Stimulated activated CD4-positive, alpha-beta T cell treated with anti-CD3 and anti-CD28 coated beads, Interleukin-12 subunit alpha, Interleukin-12 subunit beta, amount 100 ng/mL, for 48 hours (primary cell): ENCODE measurements around the gene SLC16A8.

Source experiments
- DNase-seq, 3 donors: peaks; one replicate each; pipeline ENCODE4 v3.0.0-alpha.2; 2020; ENCODE audit warnings: low read depth in 2 of 3, low spot score in 1 of 3

SLC16A8 gene

DNA sequence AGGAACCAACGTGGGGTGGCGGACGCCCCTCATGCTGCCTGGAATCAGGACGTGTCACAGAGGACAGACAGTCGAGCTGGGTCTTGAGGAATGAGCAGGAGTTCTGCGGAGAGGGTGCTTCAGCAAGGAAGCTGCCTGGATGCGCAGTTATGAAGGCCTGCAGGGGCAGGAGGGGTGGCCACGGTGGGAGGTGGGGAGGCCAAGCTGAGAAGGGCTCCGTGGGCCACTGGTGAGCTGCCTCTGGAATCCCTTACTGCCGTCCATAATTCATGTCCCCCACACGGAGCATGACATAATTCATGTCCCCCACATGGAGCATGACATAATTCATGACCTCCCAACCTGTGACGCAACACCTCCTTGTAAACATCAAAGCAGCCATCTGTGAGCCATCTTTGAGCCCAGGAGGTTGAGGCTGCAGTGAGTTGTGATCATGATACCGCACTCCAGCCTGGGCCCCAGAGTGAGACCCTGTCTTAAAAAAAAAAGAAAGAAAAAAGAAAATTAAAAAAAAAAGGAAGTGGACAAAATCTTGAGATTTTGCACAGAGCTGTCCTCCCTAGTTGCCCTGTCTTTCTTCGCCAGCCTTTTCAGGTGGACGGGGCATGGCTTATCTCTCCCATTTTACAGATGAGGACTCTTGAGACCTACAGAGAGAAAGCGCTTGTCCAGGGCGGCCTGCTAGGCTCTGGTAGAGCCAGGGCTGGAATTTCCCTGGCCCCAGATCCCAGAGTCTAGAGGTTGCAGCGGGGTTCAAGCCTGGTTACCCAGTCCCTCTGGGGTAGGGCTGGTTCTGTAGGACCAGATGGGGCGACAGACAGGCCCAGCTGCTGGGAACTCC is 51.1 kb downstream of the SLC16A8 start:
- DNase-seq: no peak

- DNase-seq: no peak
These were observed 52.5 kb downstream of the SLC16A8 start for GRCh38 chr22:38031491-38031890.

DNA sequence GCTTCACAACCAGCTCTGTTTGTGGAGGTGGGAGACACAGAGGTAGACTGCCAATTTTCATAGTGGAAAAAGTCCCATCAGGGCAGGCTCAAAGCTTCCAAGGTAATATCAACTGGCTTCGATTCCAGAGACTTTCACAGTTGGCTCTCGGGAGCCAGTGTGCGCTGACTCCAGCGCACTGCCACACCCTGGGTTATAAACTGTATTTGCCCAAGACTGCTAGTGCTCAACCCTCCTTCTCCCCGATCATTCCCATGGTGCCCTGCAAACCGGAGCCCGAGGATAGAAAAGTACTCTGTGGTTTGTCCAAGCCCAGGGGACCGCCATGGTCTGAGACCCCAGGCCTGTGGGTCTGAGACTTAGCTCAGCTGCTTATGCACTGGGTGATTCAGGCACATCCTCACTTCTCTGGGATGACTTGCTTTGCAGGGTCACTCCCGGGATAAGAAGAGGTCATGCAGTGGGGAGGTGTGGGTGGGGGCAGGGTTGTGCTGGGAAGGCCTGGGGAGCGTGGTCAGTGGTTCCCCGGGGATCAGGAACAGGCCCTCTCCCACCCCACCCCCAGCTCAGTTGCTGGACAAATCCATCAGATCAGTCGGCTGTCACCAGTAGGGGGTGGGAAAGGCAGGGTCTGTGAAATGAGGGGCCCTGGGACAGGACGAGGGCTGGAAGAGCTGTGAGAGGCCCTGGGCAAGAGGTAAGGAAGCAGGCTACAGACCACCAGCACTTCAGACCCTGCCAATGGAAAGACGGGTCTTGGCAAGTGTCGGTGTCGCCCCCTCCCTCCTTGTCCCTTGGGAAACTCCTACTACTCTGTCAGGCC is 53.5 kb downstream of the SLC16A8 start:
- DNase-seq: no peak

GRCh38 chr22:38029901-38030300 is 54.1 kb downstream of the SLC16A8 start:
- DNase-seq: no peak

DNA sequence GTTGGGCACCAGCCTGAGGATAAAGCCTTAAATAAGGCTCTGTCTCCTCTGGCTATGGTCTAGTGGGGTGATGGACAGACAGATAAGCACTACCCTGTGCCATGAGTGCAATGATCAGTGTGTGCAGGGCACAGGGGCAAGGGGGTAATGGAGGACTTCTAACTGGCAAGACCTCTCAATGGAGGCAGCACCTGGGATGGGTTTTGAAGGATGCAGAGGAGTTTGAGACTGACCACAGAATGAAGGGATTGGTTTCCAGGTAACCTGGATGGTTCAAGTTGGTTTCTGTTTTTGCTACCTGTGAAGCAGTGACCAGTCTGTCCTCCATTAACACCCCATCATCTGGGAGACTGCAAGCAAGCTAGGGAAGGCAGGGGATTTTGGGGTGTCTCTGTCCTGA is 54.6 kb downstream of the SLC16A8 start:
- DNase-seq: no peak

DNA sequence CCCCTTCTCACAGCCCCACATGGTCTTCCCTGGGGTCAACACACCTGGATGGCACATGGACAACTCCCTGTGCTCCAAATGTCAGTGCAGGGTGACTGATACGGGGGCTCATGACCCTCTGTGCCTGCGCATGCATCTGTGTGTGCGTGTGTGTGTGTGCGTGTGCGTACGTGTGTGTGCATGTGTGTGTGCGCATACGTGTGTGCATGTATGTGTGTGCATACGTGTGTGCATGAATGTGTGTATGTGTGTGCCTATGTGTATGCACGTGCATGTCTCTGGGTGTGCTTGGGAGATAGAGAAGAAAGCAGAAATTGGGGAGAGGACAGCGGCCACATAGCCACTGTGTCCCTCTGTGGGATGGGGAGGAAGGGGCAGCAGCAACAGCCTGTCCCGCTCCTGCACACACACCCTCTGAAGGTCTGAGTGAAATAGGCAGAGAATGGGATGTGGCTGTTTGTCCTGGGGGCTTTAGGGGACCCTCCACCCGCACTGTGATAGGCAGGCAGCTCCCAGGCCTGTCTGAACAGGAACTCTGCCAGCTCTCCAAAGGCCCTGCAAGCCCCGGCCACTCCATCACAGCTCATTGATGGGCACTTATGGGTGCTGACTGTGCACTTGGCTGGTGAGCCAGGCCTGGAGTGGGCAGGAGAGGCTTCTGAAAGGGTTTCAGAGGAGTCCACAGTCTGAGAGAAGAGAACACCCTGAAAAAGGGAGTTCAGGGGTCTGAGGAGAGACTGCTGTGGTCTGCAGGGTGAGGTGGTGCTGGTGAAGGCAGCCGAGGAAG is 55.4 kb downstream of the SLC16A8 start:
- DNase-seq: no peak
